NCI-H1092 (cell line): ENCODE data around the gene VSIG1.

Experiments used
- DNase-seq: peaks from one replicate; lab custom pipeline; 2025; lab: John Stamatoyannopoulos, UW

The VSIG1 gene

DNA sequence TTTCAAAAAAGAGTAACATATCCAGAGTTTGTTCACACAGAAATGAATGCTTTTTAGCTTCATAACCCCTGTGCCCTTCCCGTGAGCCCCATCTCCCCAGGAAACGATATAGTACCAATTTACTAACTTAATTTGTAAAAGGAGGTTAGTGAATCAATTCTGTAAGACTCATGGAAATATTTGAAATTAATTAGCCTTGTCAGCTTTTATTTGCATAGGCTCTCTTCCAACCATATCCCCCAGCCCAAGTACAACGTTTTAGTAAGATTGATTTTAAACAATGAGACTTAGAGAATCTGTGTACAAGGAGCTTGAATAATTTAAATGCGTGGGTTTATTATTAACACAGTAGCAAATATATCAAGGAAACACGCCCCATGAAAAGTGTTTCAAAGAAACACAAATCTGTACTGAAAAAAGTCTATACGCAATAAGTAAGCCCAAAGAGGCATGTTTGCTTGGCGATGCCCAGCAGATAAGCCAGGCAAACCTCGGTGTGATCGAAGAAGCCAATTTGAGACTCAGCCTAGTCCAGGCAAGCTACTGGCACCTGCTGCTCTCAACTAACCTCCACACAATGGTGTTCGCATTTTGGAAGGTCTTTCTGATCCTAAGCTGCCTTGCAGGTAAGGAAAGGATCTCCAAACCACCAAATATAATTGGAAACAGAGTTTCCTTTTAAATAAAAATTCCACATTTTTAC lies at the start of gene VSIG1:
TSS of gene VSIG1 (plus strand) at position 512 of the 703 bp plus-strand sequence. CDS start at position 578, 66 bp downstream.
- DNase-seq = no peak

- DNase-seq = no peak
Observed at GRCh38 chrX:107996124-107996523, 48.7 kb upstream of the VSIG1 start.

GRCh38 chrX:108000751-108001150 lies 44.1 kb upstream of the VSIG1 start:
- no peak for DNase-seq

DNA sequence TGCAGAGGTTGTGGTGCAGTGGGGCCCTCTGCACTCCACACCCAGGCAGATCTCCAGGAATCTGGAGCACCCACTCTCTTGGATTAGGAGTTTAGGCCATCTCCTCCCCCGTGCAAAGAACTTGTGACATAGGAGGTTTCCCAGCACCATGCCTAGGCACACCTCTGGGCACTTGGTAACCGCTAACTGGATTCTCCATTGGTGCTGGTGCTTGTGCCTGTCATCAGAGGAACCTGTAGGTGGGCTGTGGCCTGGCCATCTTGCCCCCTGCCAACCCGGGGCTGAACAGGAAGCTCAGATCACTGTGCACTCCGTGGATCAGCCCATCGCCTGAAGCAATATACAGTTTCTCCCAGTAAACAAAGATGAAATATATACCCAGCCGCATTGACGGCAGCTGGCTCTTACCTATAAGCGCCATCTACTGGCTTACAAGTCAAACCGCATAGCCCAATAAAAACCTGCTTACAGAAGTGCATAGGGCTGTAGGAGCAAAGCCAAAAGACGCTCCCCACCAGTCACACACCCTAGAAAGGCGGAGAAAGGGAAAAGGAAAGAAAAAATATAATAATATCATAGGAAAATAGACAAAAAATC lies 43.5 kb upstream of the VSIG1 start:
- peak; percentile 34 for DNase-seq

- DNase-seq = no peak
Observed at GRCh38 chrX:108018656-108019381, 26.0 kb upstream of the VSIG1 start.

DNA sequence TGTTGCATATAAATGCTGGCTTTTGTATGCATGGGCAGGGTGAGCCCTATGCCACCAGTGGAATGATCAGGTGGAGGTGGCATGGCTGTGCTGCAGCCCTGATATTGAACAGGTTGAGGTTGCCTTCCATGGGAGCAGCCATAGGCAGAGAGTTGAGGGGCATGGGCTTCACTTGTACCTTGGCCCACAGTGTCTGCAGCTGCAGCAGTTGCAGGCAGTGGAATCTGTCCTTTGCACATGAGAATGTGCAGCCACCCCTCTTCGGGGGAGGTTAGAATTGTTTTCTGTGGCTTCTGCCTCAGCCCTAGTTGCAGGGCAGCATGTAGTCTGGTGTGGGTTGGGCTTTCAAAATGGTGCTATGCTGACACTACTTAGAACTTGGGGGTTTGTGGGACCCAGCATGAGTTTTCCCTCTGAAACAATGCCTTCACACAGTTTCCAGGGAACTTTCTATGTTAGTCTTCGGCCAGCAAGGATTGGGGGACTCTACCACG lies 25.4 kb upstream of the VSIG1 start:
- no peak for DNase-seq

DNA sequence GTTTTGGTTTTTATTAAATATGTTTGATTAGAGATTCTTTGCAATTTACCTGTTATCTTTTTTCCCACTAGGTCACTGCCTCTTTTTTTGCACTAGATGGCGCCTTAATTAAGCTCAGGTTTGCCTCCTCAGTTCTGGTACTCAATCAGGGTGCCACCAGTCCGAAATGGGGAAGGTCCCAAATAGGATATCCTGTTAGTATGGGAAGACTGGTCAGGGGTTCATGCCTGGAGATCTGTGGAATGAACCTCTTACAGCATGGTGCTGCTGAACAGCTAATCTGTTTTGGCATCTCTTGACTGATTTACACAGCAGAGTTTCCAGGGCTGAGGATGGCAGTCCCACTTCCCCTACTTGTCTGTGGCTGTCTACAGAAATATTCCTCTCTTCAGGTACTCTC lies 24.2 kb upstream of the VSIG1 start:
- no peak for DNase-seq

DNA sequence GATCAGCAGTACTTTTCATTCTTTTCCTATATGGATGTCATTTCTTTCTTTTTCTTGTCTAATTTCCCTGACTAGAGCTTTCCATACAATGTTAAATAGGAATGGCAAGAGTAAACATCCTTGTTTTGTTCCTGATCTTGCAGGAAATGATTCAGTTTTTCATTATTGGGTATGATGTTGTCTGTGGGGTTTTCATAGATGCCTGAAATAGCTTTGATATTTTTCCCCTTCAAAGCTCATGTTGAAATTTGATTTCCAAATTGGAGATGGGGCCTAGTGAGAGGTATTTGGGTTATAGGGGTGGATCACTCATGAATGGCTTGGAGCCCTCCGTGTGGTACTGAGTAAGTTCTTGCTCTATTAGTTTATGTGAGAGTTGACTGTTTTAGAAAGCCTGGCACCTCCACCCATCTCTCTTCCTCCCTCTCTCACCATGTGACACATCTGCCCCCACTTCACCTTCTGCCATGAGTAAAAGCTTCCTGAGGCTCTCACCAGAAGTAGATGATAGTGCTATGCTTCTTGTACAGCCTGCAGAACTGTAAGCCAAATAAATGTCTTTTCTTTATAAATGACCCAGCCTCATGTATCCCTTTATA lies 22.3 kb upstream of the VSIG1 start:
- DNase-seq = no peak

DNA sequence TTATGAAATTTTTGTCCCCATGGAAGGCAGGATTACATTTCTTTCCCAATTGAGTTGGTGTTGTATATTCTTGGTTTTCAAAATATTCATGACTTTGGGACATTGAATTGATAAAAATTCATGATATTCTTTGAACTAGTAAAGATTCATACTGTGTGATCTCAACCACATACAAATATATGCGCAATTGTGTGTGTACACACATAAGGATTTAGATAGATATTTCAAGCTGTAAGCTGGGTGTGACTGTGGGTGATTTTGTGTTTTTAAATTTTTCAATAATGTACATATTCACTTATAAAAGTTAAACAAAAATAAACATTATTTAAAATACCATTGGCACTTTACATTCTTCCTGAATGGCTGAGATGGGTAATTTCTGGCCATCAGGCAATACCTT lies 19.5 kb upstream of the VSIG1 start:
- no peak for DNase-seq

DNA sequence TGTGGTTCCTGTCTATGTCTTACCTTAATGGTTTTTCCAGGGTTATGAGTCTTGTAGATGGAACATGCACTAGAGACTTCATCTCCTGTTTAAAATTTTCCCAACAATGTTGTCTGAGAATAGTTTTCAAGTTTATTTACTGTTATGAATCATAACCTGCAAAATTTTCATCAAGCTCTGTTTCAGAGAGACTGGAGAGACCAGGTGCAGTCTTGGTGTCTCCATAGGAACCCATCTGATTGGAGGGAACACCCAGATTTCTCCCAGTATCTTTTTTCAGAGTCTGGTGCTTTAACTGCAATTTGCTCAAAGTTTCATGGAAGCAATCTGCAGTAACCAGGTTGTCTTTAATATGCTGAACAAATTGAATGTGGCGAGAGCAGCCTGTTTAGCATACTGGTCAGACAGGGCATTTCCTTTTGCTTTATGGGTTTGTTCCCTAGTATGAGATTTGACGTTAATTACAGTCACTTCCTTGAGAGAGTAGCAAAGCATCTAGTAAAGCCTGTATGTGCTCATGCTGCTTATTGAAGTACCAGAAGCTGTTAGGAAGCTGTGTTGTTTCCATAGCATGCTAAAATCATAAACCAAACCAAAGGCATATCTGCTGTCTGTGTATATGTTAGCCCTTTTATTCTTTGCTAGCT lies 18.8 kb upstream of the VSIG1 start:
- DNase-seq = no peak

DNA sequence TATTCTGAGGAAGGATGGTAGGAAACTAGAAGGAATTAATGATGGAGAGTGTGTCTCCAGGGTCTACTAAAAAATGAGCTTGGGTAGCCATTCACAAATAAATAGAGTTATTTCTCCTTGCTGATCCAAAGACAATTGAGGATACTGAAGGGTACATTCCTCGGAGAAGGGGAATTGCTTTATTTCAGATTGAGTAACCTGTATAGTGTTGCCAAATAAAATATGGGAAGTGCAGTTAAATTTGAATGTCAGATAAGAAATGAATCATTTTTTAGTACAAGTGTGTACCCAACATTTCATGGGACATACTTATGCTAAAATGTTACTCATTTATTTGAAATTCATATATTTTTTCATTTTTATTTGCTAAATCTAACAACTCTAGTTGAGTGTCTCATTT lies 16.0 kb upstream of the VSIG1 start:
- no peak for DNase-seq

DNA sequence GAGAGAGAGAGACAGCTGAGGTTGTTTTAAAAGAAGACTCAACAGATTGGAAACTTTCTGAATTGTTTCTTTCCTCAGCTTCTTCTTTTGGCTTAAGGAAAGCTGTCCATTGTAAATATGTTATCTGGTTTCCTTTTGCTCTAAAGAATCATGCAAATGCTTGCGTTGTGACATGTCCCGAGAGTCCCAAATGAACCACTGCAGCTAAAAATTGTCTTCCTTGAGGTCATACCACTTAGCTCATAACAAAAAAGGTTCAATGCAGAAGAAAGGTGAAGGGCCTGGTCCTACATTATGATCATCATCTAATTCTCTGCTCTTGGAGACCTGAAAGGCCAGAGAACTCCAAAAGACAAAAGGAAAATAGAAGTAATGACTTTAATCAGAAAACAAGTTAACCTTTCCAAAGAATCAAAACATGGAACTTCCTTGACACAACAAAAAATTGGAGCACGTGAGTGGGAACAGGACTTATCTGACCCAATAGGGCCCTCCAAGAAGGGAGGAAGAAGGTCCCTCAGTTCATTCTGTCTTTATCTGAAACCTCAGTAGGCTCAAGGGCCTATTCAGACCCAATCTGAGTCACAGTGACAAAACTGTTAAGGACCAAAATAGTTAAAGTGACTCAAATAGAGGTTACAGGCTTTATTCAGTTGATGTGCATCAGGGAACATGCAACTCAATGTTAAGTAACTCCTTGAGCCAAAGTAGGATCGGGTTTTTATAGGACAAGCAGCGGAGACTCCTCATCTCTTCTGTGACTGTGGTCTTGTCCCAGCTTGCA lies 14.7 kb upstream of the VSIG1 start:
- DNase-seq = no peak

- DNase-seq = no peak
Observed at GRCh38 chrX:108032944-108033343, 11.9 kb upstream of the VSIG1 start.

DNA sequence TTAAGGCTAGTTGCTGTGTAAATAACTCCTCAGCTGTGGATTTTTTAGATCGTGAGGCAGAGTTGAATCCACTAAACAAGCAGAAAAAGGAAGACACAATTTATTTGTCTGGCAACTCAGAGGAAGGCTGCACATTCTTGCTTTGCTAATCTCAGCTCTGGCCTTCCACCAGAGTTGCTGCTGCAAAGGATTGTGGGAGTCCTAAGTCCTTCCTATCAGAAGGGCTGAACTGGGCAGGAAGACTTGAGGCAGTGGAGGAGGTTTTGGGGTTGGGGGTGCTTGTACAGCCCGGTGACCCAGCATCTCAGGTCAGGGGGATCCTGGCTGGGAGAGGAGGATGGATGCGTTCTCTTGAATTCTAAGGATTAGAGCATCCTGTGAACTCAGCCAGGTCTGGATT lies 11.0 kb upstream of the VSIG1 start:
- DNase-seq = no peak

GRCh38 chrX:108034725-108035124 lies 10.1 kb upstream of the VSIG1 start:
- no peak for DNase-seq

- DNase-seq = no peak
Observed at GRCh38 chrX:108036298-108036973, 8.4 kb upstream of the VSIG1 start.

DNA sequence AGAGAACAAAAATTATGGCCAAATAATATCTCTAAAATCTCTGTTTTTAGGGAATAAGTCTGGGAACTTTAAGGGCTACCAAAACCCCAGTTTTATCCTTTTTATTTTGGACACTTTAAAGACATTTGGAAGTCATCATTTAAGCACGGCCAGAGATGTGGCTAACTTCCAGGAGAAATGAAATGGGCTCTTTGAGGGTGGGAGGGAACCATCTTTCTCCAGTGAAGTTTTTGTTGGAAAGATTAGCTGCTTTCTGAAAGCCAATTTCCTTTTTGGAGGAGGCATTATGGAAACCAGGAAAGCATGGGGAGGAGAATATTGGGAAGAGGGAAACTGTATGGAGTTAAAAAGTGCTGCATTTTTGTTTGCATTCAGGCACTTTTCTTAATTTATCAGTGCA lies 4.8 kb downstream of the VSIG1 start:
- DNase-seq = no peak

DNA sequence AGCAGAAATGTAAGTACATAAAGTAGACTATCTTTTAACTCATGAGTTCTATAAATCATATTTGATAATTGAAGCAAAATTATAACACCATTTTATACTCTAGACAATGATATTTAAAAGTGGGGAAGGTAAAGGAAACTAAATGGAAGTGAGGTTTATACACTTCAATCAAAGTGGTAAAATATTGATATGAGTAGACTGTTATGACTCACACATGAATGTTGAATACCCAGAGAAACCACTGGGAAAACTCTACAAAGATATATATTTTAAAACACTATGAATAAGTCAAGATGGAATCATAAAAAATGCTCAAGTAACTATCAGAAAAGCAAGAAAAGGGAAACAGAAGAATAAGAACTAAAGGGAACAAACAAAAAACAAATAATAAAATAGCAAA lies 8.4 kb downstream of the VSIG1 start:
- no peak for DNase-seq

- no peak for DNase-seq
Observed at GRCh38 chrX:108055546-108055945, 10.7 kb downstream of the VSIG1 start.

GRCh38 chrX:108059801-108060200 lies 14.9 kb downstream of the VSIG1 start:
- DNase-seq = no peak

DNA sequence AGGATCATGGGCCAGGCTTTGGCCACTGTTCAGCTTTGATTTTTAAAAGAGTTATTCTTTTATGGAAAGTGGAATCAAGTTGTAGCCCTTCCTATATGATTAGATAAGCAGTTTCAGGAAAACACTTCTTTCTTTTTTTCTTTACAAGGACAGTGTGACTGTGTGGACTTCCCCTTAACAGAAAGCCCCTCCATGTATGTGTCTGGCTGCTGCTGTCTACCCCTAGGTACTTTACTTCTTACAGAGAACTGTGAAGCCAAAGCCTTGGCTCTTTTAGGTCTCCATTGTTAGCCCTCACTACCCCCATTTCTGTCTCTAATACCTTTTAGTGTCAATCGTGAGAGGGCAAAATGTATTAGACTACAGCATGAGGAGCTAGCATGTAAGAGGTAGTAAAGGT lies 19.1 kb downstream of the VSIG1 start:
- no peak for DNase-seq
